ENCODE data around the gene MRPL38. TPM values are rescaled to one million over a fixed set of nuclear protein-coding genes. Genes with fewer than 3 reads are reported as not detected.

MRPL38 gene
- total RNA-seq, 1 experiment from 2014 or later: 74.5 TPM

Other genes starting within 250 kb of the MRPL38 start
- 54.2 and 97.7 TPM in 2 replicates for gene RECQL5, start 237.7 kb downstream of the MRPL38 start, total RNA-seq (2014; rRNA removed)
- 97.8 and 115 TPM in 2 replicates for gene SAP30BP, start 237.5 kb downstream of the MRPL38 start, total RNA-seq (2014; rRNA removed)
- gene ITGB4, start 183.4 kb downstream of the MRPL38 start, total RNA-seq (2014; rRNA removed): 273 and 362 TPM in 2 replicates
- 64.9 and 75.0 TPM in 2 replicates for gene GALK1, start 139.7 kb downstream of the MRPL38 start, total RNA-seq (2014; rRNA removed)
- 21.8 and 22.9 TPM in 2 replicates for gene UNK, start 120.1 kb downstream of the MRPL38 start, total RNA-seq (2014; rRNA removed)
- 43.9 and 53.8 TPM in 2 replicates for gene UNC13D, start 60.5 kb downstream of the MRPL38 start, total RNA-seq (2014; rRNA removed)
- gene WBP2, start 49.5 kb downstream of the MRPL38 start, total RNA-seq (2014; rRNA removed): 49.7 and 51.8 TPM in 2 replicates
- gene TRIM47, start 26.3 kb downstream of the MRPL38 start, total RNA-seq (2014; rRNA removed): 73.7 and 109 TPM in 2 replicates
- 32.3 and 48.9 TPM in 2 replicates for gene TRIM65, start 7.9 kb downstream of the MRPL38 start, total RNA-seq (2014; rRNA removed)
- gene FBF1, start 36.2 kb upstream of the MRPL38 start, total RNA-seq (2014; rRNA removed): 35.3 and 39.2 TPM in 2 replicates
- gene ACOX1, start 74.3 kb upstream of the MRPL38 start, total RNA-seq (2014; rRNA removed): 63.2 and 74.9 TPM in 2 replicates
- 58.3 and 62.4 TPM in 2 replicates for gene TEN1, start 74.4 kb upstream of the MRPL38 start, total RNA-seq (2014; rRNA removed)
- gene CDK3, start 96.0 kb upstream of the MRPL38 start, total RNA-seq (2014; rRNA removed): 4.3 and 8.5 TPM in 2 replicates
- gene EVPL, start 122.4 kb upstream of the MRPL38 start, total RNA-seq (2014; rRNA removed): 38.8 and 48.3 TPM in 2 replicates
- gene SRP68, start 167.6 kb upstream of the MRPL38 start, total RNA-seq (2014; rRNA removed): 60.8 and 71.4 TPM in 2 replicates
- gene GALR2, start 169.9 kb upstream of the MRPL38 start, total RNA-seq (2014; rRNA removed): 0.69 and 2.2 TPM in 2 replicates
- gene ZACN, start 174.3 kb upstream of the MRPL38 start, total RNA-seq (2014; rRNA removed): 0.11 TPM in 1 of 2 replicates, not detected in the other
- gene EXOC7, start 198.9 kb upstream of the MRPL38 start, total RNA-seq (2014; rRNA removed): 153 and 173 TPM in 2 replicates
- gene FOXJ1, start 236.4 kb upstream of the MRPL38 start, total RNA-seq (2014; rRNA removed): 0.26 and 0.69 TPM in 2 replicates